GM18873 (cell line): ENCODE data around the gene ELAC2.

ENCODE experiments used
- ATAC-seq: cut with Tn5 transposase; IDR thresholded peaks from one replicate; pipeline ENCODE4 v1.9.1; 2021; ENCODE audit warnings: mild to moderate bottlenecking, moderate library complexity, moderate number of reproducible peaks; ENCODE audit not compliant: unreplicated experiment, low FRiP score

Gene ELAC2

DNA sequence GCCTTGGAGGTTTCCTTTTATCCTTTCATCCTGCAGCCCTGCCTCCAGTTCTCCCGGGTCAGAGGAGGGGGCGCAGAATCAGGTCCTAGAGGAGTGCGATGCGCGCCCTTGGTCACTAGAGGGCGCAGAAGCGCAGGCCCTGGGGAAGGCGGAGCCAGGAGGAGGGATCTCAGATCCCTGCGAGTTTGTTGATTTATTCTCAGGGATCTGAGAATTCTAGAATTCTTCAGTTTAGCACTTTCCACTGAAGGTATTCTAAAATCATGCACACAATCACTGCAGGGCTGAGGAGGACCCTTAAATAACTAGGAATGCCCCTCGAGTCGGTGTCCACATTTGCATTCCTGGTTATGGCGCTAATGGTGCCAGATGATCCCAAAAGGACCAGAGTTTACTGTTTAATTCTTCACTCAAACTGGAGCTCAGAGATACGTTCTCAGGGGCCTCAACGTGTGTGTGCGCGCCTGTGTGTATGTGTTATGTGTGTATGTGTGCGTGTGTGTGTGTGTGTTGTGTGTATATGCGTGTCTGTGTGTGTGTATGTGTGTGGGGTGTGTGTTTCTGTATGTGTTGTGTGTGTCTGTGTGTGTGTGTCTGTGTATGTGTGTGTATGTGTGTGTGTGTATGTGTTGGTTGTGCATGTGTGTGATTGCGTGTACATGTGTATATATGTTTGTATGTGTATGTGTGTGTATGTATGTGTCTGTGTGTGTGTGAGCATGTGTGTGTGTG lies 6.9 kb upstream of the ELAC2 start:
- peak; percentile 71 for ATAC-seq

DNA sequence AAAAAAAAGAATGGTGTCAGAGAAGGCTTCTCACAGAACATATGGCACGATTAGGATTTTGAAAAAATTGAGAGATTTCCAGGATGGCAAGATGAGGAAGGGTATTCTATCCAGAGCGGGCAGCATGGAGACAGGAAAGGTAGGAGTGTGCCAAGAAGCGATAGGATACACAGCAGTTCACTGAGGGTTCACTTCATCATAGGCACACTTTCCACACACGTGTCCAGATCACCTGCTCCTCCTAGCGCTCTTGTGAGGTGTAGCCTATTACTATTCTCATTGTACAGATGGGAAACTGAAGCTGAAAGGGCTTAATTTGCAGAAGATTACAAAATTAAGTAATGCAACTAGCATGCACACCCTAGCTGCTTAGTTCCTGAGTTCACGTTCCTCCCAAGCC lies 6.2 kb upstream of the ELAC2 start:
- no peak for ATAC-seq

DNA sequence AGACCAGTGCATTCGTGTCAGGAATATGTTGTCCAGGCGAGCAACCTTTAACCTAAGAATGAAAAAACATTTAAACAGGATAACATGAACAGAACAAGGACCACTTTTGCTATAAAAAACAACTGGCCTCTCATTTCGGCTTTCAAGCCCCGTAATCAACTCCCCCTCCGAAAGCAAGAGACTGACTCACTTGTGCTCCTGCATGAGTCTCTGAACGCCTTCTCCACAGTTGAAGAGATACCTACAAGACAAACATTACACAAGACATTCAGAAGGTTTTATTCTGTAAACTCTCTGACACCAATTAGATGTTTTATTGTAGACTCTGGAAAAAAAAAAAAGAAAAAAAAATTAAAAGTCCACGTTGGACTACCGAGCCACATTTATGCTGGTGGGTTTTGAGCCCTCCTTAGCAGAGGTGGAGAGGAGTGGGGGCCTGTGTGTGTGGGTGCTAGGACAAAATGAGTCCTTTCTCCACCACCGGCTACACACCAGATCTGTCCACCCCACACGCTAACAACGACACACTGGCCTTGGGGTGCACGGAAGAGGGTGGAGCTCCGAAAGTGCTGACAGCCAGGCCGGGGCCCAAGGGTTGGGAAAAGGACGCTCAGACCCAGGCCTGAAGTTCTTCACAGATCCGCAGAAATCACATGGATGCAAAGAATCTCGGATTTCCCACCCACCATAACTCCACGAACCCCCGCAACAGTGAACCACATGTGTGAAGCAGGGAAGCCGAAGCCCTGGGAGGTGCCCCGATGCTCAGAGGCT lies 759 bp downstream of the ELAC2 start:
- no peak for ATAC-seq

DNA sequence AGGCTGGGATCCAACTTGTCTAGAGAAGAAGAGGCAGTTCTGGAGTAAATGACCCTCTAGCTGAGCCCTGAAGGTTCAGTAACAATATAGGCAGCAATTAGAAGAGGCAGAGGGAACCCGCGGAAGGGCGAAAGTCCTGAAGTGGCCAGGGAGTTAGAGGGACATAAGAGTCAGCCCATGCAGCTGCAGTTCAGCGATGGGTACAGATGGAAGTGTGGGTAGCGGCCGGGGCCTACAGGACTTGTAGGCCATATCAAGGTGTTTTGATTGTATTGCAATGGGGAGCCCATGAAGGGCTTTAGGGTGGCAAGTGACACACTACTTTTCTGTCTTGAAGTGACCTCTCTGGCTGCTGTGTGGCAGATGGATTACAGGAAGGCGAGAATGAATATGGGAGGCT lies 3.0 kb downstream of the ELAC2 start:
- no peak for ATAC-seq

DNA sequence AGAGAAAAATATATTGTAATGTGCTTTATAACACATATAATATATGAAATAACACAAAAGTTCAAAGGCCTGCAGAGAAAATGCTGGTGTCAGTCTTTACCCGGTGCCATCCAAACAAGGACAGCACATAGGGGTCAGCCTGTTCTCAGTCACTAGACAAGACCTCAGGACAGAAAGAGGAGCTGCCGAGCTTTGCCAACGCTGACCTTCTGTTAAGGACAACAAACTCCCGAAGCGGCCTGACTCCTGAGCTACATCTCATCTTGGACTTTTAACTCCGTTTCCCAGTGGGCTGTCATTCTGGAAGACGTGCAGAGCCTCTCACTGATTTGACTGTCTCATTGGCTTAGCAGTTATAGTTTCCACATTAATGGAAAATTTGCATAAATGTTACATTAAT lies 6.9 kb downstream of the ELAC2 start:
- ATAC-seq: no peak

DNA sequence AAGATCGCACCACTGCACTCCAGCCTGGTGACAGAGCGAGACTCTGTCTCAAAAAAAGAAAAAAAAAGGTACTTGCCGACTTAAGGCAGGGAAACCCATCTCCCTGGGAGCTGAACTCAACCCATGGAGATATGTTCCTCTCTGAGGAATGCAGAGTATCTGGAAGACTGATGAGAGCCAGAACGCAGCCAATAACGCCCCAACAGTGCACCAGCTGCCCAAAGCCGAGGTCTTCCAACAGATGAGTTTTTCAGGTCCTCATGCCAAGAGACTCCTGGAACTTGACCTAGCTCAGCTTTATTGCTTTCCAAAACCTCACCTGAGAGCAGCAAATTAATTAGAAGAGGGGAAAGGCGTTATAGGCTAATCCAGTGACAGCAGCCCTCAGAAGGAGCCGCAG lies 9.4 kb downstream of the ELAC2 start:
- no peak for ATAC-seq

DNA sequence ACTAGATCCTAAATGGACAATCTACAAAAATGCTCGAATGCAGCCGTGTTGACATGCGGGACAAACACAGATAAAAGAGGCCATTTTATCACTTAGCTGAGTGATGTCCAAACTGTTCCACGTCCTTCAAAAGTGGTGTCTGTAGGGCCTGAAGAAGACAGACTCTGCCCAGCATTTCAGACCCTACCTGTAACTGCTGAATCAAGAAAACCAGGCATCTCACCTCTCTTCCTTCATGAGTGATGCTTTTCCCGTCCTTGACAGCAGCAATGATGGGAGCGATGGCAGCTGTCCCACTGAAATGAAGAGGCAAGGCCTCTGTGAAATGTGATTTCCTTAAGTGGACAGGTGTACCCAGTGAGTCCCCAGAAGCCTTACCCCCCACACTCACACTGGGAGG lies 12.3 kb downstream of the ELAC2 start:
- no peak for ATAC-seq

DNA sequence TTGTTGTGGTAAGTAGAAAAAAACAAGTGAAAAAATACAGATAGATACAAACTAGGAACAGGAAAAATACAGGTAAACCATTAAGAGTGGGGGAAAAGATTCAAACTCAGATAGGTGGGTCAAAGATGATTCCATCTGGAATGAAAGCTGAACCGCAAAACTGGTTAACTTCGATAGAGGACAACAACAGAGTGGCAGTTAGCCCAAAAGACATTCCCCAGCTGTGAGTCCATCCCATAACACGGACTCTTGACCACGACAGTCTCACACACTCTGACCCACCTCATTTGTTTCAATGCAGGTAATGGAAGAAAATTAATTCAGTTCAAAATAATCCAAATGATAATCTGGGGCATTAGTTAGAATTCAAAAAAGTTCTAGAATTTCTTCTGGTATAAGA lies 13.5 kb downstream of the ELAC2 start:
- no peak for ATAC-seq

DNA sequence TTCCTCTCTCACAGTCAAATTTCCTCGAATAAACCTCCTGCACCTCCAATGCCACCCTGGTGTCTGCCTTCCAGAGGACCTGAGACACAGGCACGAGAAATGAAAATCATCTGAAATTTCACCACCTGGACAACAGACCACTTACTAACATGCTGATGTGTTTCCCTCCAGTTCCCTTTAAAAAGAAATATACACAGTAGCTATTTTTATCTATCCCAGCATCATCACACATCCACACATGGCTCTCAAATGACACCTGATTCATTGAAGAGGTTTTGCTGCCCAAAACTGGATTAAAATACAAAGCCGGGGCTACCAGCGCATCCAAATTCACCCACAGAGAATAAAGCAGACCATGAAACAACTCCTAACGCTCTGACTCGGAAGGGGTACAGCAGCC lies 13.9 kb downstream of the ELAC2 start:
- no peak for ATAC-seq

DNA sequence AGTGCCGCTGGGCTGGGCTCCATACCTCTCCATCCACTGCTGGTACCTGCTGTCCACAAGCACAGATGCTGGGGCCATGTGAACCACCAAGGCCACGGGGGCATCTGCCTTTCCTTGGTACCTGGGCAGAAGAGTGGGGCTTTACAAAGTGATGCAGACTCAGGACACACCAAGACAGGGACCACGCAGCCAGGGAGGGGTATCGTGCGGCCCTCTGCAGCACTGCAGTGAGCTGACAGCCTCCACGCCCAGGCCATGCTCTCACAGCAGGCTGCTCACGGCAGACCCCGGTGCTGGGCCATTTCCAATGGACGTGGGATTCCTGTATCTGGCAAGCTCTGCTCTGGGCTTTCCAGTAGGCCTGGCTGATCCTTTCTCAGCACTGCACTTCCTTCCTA lies 14.4 kb downstream of the ELAC2 start:
- no peak for ATAC-seq

DNA sequence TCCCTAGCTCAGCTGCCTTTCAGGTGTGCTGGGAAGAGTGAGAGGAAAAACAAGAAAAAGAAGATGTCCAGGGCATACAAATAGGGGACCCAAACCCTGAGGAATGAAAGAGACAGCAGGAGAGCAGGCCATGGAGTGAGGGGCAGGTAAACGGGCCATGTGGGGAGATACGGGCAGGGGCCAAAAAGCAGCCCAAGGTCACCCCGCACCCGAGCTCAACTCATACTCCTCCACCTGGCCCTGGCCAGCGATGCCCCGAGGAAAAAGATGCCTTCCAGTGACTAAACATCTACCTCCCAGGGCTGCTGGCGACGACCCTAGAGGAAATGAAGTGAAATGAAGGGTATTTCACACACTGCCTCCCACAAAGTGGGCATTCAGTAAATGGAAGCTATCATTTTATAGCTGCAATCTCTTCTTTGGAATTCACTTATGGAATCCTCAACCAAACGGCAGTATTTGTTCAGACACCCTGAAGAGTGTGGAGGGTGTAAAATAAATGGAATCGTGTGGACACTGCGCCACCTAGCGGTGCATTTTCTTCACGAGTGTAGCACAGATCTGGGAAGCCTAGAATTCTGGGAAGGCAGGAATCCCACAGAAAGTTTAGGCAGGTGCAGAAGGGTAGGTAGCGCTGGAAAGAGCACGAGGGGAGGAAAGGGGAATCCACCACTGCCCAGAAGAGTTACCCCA lies 14.9 kb downstream of the ELAC2 start:
- no peak for ATAC-seq

DNA sequence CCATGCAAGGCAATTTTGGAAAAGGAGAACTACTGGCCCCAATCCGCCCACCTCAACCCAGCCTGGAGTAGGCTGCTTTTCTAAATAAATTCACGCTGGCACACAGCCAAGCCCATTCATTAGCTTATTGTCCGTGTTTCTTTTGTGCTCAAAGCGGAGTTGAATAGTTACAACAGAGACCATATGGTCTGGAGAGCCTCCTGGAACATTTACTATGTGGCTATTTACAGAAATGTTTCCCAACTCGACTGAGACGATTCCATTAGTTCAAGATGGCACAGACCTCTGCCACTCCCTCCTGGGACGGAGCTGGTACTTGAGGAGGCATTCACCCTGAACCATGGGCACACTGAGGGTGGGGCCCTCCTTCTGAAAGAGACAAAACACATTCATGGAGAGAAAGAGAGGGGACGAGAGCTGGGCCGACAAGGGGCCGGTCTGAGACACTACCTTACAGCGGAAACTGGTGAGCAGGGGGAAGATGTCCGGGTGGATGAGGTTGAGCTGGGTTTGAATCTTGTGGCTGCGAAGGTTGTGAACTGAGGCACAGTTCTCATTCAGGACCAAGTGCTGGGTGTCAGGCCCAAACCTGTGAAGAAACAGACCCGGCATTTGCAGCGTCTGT lies 15.7 kb downstream of the ELAC2 start:
- ATAC-seq: no peak

DNA sequence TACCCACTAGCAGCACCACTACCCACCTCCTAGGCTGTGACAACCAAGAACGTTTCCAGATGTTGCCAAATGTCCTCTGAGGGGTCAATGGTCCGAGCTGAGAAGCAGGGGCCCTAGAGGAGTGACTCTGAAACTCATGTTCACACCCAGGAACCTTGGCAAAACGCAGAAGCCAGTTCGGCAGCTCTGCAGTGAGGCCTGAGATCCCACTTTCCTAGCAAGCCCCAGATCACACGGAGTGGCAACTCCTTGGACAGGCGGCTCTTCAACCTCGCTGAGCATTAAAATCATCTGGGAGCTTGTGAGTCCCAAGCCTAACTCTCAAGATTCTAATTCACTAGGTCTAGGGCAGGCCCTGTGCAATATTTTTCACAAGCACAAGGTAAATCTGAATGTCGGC lies 17.3 kb downstream of the ELAC2 start:
- ATAC-seq: no peak

DNA sequence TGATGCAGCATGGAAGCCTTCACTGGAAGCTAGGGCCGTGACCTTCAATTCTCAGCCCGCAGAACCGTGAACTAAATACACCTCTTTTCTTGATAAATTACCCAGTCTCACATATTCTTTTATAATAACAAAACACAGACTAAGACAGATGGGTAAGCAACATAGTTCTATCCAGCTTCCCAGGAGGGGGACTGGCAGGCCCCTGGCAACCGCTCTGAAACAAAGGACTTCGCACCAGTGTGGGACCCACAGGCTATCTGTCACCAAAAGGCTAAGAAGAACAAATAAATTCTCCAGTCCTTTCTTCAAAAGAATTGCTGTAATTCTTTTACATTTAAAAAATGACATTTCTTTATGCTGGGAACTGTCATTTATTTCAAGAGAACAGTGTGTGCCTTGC lies 19.0 kb downstream of the ELAC2 start:
- no peak for ATAC-seq

DNA sequence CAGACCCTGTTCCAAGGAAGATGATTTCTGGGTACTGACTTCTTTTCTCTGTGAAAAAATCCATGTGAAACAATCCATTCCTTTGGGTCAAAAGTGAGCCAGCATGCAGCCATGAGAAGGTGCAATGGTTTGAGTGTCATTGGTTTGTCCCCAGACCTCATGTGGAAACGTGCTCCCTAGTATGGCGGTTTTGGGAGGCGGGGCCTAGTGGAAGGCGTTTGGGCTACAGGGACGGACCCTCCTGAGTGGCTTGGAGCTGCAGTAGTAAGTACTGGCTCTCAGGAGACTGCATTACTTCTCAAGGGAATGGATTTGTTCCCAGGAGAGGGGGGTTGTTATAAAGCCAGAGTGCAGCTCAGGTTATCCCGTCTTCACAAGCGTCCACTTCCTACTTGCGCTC lies 19.4 kb downstream of the ELAC2 start:
- ATAC-seq: no peak

DNA sequence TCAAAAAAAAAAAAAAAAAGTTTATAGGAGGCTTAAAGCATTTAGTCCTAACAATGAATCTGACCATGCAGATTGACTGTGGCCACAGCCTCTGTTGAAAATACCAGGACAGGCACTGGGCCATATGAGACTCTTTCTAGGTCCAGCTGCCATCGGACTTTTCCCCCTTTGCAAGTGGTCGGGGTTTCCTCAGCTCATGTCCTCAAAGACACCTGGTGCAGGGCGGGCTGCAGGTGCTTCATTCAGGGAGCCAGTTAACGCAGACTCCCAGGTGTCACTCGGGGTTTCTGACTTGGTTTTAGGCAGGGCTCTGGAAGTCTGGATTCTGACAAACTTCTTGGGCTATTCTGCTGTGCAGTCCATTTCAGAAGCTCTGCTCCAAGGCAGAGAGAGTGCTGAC lies 20.9 kb downstream of the ELAC2 start:
- ATAC-seq: no peak

DNA sequence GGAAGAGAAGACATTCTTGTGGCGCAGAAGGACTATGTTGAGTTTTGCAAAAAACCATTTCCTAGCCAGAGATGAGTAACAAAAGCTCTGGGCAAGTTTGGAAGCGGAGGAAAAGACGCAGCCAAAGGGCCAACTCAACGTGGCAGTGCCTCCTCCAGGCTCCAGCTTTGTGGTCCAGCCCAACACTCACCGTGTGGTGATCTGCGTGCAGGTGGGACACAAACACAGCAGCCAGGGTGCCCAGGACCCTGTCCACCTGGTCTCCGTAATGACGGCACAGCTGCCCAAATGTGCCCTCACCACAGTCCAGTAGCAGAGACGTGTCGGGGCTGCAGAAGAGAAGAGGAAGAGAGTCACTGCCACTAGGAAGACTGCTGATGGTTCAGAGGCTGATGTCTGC lies 21.5 kb downstream of the ELAC2 start:
- no peak for ATAC-seq

DNA sequence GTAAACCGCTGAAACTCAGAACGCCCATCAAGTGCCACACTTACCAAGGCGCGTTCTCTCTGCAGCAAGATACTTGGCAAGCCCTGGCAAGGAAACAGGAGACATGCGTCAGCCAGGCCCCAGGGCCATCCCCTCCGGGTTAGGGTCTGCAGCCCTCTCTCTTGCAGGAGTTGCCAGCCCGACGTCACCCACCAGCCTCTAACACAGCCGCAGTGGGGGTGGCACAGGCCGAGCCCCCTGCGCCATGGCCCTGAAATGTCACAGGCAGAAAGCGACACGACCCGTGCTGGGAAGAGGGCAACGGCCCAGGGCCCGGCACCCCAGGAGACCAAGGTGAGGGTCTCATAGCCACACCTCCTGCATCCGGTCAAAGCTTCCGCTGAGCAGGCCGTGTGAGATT lies 21.9 kb downstream of the ELAC2 start:
- ATAC-seq: no peak

DNA sequence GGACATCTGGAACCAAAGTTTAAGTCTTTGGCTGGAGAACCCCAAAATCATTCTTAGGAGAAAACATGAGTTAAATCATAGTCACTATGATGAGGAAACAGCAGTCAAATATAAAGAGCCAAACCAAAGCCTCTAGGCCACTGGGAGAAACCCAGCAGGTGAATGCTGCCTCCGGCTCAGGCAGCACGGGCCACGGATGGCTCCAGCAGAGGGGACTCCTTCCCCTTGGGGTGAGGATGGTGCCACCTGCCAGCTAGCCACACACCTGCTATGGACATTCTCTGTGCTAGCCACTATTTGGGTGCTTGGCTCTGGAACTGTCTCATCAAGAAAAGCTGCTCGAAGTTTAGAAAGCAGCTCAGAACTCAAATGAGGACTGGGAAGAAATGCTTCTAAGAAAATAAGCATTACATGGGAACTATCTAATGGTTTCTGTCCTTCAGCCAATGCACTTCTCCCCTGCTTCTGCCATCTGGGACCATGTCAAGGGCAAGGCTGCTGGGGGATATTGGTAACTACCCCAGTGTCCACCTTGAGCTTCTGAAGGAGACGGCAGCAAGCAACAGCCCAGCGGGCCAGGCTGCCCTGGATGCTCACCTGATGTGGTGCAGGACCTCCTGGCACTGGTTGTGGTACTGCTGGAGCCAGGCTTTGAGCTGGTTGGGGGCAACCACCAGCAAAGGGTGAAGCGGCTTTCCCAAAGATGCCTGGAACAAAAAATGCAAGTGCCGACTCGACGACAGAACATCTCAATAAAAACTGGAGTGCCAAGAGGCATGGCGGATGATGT lies 22.5 kb downstream of the ELAC2 start:
- no peak for ATAC-seq

DNA sequence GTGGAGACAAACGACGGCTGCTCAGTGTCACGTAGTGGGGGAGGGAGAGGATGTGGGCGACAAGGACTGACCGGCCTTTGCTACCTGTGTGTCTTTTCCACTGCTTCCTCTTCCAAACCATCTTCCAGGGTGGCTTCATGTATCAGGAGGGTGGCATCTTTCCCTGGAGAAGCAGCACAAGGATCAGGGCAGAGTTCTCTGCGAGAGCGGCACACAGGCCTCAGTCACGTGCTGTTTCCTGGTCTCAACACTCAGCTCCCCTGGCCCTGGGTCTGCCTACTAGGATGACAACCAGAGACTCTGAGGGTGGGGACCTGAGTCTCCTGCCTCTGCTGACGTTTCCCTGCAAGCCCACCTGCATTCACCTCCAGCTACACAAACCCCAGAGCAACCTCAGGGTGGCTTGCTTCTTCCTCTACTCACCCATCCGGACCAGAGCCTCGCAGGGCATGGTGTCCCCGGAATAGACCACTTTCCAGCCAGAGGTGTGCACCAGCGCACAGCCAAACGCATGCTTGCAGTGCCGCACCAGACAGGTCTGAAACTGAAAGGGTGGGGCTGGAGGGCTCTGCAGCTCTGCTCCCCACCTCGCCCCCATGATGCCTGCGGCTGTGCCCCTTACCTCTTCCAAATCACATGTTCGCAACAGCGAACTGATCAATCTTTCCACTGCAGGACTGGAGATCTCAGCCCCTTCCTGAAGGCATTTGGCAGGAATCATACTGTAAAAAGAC lies 23.3 kb downstream of the ELAC2 start:
- no peak for ATAC-seq
